HL-60 (cell line): ENCODE data around the gene HERC2.

Experiments
- DNase-seq, 2 experiments: peaks; one replicate each; pipeline ENCODE4 v3.0.0-alpha.2; 2010 to 2020; ENCODE audit warnings: low read depth in 1 of 2, low spot score in 1 of 2
- H3K27ac ChIP-seq: fragments of 250-450 bp; sonication (Bioruptor Pico); replicated peaks from 2 replicates; pipeline ENCODE4 v1.5.1; 2020; ENCODE audit warnings: mild to moderate bottlenecking, moderate library complexity
- H3K27me3 ChIP-seq: fragments of 250-450 bp; sonication (Bioruptor Pico); 2 replicates; pipeline ENCODE4 v1.5.1; 2021; ENCODE audit warnings: mild to moderate bottlenecking, moderate library complexity; ENCODE audit not compliant: insufficient read depth, poor library complexity, severe bottlenecking
- H3K4me3 ChIP-seq: replicated peaks from 2 replicates; pipeline ENCODE4 v1.5.1; 2011; ENCODE audit warnings: mild to moderate bottlenecking, control low read depth, low read length; ENCODE audit not compliant: insufficient read depth
- CTCF ChIP-seq: IDR thresholded peaks from one replicate; pipeline ENCODE4 v1.5.1; 2011; ENCODE audit warnings: low read length, control low read depth, inconsistent platforms; ENCODE audit not compliant: insufficient read depth
- GABPA ChIP-seq: IDR thresholded peaks from 2 replicates; pipeline ENCODE4 v1.6.1; 2012; ENCODE audit warnings: low read depth
- POLR2AphosphoS5 ChIP-seq: IDR thresholded peaks from 2 replicates; pipeline ENCODE4 v1.6.1; 2012; ENCODE audit warnings: low read depth
- SPI1 ChIP-seq: IDR thresholded peaks from 2 replicates; pipeline ENCODE4 v1.6.1; 2012; ENCODE audit warnings: low read depth, mild to moderate bottlenecking, borderline replicate concordance
- TF ChIP-seq, protein P1 (sequence below): IDR thresholded peaks from 2 replicates; pipeline ENCODE4 v1.6.1; 2012; ENCODE audit warnings: low read depth; ENCODE audit not compliant: insufficient replicate concordance

The HERC2 gene

DNA sequence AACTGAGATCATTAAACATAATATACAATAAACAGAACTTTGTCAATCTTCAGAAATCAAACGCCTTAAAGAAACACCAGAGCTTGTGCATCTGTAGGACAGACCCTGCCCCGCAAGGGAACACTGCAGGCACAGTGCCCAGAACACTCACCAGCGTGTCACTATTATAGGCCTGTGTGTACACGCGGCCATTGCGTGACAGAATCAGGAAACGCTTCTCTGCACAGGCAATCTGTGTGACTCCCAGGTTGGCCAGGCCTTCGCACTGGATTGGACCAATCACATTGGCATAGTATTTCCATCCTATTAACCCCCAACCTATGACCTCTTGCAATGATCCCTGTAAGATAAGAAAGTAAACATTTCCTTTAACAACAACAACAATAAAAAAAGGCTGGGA, 52.9 kb downstream of the HERC2 start:
- Histone ChIP-seq H3K27me3 (no peaks in the 10 kb centered on the region), H3K27ac (no peak overlapping the region)
- TF ChIP-seq POLR2AphosphoS5 (no peak), SPI1 (no peak), GABPA (no peak), CTCF (no peak)
- TF ChIP-seq, protein P1, sequence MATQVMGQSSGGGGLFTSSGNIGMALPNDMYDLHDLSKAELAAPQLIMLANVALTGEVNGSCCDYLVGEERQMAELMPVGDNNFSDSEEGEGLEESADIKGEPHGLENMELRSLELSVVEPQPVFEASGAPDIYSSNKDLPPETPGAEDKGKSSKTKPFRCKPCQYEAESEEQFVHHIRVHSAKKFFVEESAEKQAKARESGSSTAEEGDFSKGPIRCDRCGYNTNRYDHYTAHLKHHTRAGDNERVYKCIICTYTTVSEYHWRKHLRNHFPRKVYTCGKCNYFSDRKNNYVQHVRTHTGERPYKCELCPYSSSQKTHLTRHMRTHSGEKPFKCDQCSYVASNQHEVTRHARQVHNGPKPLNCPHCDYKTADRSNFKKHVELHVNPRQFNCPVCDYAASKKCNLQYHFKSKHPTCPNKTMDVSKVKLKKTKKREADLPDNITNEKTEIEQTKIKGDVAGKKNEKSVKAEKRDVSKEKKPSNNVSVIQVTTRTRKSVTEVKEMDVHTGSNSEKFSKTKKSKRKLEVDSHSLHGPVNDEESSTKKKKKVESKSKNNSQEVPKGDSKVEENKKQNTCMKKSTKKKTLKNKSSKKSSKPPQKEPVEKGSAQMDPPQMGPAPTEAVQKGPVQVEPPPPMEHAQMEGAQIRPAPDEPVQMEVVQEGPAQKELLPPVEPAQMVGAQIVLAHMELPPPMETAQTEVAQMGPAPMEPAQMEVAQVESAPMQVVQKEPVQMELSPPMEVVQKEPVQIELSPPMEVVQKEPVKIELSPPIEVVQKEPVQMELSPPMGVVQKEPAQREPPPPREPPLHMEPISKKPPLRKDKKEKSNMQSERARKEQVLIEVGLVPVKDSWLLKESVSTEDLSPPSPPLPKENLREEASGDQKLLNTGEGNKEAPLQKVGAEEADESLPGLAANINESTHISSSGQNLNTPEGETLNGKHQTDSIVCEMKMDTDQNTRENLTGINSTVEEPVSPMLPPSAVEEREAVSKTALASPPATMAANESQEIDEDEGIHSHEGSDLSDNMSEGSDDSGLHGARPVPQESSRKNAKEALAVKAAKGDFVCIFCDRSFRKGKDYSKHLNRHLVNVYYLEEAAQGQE: no peak

DNA sequence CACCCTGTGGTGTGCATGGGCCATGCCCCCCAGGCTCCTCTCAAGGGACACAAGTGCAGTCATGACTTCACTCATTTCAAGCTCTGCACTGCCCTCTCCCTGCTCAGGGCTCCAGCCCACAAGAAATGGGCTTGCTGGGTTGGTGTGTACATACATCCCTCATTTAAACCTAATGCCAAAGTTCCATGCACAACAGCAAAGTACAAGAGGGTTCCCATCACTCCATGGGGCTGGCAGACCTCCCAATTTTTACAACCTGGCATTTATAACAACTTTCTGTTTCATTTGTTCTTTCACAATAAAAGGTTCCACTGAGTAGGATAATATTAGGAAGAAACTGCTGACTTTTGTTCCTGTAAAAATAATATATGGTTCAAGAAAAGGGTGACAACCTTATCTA, 54.3 kb downstream of the HERC2 start:
- Histone ChIP-seq H3K27me3 (no peaks in the 10 kb centered on the region), H3K4me3 (no peak overlapping the region), H3K27ac (no peak overlapping the region)
- DNase-seq: no peak
- TF ChIP-seq GABPA: no peak
- TF ChIP-seq, protein P1: no peak
- TF ChIP-seq SPI1: no peak
- TF ChIP-seq CTCF: no peak
- TF ChIP-seq POLR2AphosphoS5: no peak

More for the DNA sequence above, 52.9 kb downstream of the HERC2 start:
- H3K4me3 ChIP-seq: no peak overlapping the region
- DNase-seq: no peak

DNA sequence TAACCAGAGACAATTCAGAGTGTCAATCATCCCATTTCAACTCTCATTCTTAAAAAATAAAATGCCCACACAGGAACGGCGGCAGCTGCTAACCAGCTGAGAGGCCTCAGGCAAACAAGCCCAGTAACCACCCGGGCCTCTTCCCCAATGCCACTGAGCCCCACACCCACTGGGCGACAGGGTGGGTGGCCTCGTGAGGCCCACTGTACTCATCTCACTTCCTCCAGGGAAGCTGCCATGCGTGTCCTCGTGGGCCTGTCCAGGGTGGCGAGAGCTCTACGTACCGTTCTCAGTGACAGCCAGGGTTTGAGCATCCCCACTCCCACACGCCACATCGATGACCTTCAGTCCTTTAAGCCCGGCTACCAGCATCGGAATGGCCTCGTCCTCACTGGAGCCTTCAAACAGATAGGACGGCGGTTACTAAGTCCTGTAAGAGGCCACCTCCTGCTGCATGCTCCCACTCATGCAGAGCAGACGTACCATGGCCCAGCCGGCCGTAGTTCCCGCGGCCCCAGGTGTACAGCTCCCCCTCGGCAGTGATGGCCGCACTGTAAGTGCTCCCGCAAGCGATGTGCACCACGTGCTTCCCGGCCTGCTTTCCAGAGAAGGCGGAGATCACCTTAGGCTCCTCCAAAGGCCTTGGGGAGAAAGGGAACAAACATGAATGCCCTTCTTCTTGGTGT, 56.5 kb downstream of the HERC2 start:
- H3K27me3 ChIP-seq: no peaks in the 10 kb centered on the region
- no peak for DNase-seq
- H3K4me3 ChIP-seq: no peak overlapping the region
- TF ChIP-seq POLR2AphosphoS5: no peak
- no peak for TF ChIP-seq GABPA
- no peak overlapping the region for H3K27ac ChIP-seq

DNA sequence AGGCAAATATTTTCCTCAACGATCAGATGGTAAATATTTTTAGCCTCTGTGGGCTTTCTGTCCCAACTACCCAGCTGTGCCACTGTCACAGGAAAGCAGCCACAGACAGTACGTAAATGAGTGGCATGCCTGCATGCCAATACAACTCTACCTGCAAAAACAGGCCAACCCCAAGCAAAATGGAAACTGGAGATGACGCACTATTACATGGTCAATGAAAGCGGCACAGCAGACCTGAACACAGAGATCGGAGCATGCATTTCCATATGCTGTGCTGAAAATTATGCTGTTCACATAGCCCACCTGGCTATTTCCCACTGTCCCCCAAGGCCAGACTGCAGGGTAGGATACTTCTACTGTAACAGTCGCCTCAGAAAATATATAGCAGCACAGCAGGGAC, 57.8 kb downstream of the HERC2 start:
- H3K27ac ChIP-seq: no peak overlapping the region

More for the DNA sequence above, 57.8 kb downstream of the HERC2 start:
- no peaks in the 10 kb centered on the region for H3K27me3 ChIP-seq
- DNase-seq: no peak
- TF ChIP-seq POLR2AphosphoS5 (no peak), CTCF (no peak), GABPA (no peak), SPI1 (no peak)
- TF ChIP-seq, protein P1: no peak
- H3K4me3 ChIP-seq: no peak overlapping the region
